ENCODE data around the gene RARRES2. TPM values are rescaled to one million over a fixed set of nuclear protein-coding genes. Genes with fewer than 3 reads are reported as not detected.

RARRES2 gene
- total and polyA plus RNA-seq, 4 donors: 25.1 to 234 (median 68.1) TPM

GRCh38 chr7:150340875-150341262, 560 bp downstream of the RARRES2 start:
- Histone ChIP-seq H3K4me3 (ENCODE audit: low read depth, low read length) (peak overlapping the region; percentile 57), H3K27me3 (ENCODE audit: control insufficient read depth, insufficient read depth, low read length) (peaks cover 15% of the 10 kb centered on the region), H3K27ac (ENCODE audit: low read depth, low read length) (peak overlapping the region; percentile 64), H3K9me3 (ENCODE audit: control insufficient read depth, insufficient read depth, low read length) (no peaks in the 10 kb centered on the region), H3K36me3 (ENCODE audit: control insufficient read depth, insufficient read depth, low read length) (peaks cover 37% of the 10 kb centered on the region), H3K4me1 (ENCODE audit: control insufficient read depth, insufficient read depth, low read length) (peaks cover 48% of the 10 kb centered on the region)
- 10% methylated on average over 25 of the region's 29 CpGs for WGBS (ENCODE audit: insufficient coverage)
- no peak for DNase-seq (ENCODE audit: low read depth in 4 of 6, low spot score in 6 of 6)

- Histone ChIP-seq H3K36me3 (ENCODE audit: control insufficient read depth, insufficient read depth, low read length) (peaks cover 40% of the 10 kb centered on the region), H3K4me1 (ENCODE audit: control insufficient read depth, insufficient read depth, low read length) (peaks cover 54% of the 10 kb centered on the region), H3K9me3 (ENCODE audit: control insufficient read depth, insufficient read depth, low read length) (no peaks in the 10 kb centered on the region), H3K4me3 (ENCODE audit: low read depth, low read length) (peak overlapping the region; percentile 57), H3K27me3 (ENCODE audit: control insufficient read depth, insufficient read depth, low read length) (peaks cover 15% of the 10 kb centered on the region), H3K27ac (ENCODE audit: low read depth, low read length) (peak overlapping the region; percentile 43)
- WGBS (ENCODE audit: insufficient coverage): 32% methylated on average over 25 of the region's 39 CpGs
- peak in 1 of 6 donors; percentile 50 for DNase-seq (ENCODE audit: low read depth in 4 of 6, low spot score in 6 of 6)
These were observed 1.2 kb downstream of the RARRES2 start for GRCh38 chr7:150340024-150340749.

DNA sequence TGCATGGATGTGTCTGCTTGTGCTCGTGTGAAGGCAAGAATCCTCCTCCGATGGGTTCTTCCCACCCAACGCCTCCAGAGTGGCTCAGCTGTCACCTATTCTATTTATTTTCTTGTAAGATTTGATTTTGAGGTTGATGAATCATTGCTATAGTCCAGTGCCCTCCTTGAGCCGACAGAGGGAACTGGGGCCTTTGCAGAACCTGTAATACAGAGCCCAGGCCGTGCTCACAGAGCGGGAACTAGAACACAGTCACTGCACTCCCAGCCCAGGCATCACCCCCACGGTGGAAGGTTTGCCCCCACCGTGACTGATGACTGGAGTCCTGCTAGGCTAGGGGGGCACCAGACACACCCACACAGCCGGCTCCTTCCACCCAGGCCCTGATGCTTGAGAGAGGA, 2.0 kb downstream of the RARRES2 start:
- Histone ChIP-seq H3K27ac (ENCODE audit: low read depth, low read length) (no peak overlapping the region), H3K4me1 (ENCODE audit: control insufficient read depth, insufficient read depth, low read length) (peaks cover 57% of the 10 kb centered on the region), H3K9me3 (ENCODE audit: control insufficient read depth, insufficient read depth, low read length) (no peaks in the 10 kb centered on the region), H3K36me3 (ENCODE audit: control insufficient read depth, insufficient read depth, low read length) (peaks cover 43% of the 10 kb centered on the region), H3K4me3 (ENCODE audit: low read depth, low read length) (peak overlapping the region; percentile 57), H3K27me3 (ENCODE audit: control insufficient read depth, insufficient read depth, low read length) (peaks cover 15% of the 10 kb centered on the region)
- WGBS (ENCODE audit: insufficient coverage): 100% methylated on average over 1 of the region's 9 CpGs
- no peak for DNase-seq (ENCODE audit: low read depth in 4 of 6, low spot score in 6 of 6)

- no peak overlapping the region for H3K4me3 ChIP-seq (ENCODE audit: low read depth, low read length)
- H3K4me1 ChIP-seq (ENCODE audit: control insufficient read depth, insufficient read depth, low read length): peaks cover 57% of the 10 kb centered on the region
- peaks cover 50% of the 10 kb centered on the region for H3K36me3 ChIP-seq (ENCODE audit: control insufficient read depth, insufficient read depth, low read length)
- H3K9me3 ChIP-seq (ENCODE audit: control insufficient read depth, insufficient read depth, low read length): no peaks in the 10 kb centered on the region
- H3K27ac ChIP-seq (ENCODE audit: low read depth, low read length): no peak overlapping the region
- DNase-seq (ENCODE audit: low read depth in 4 of 6, low spot score in 6 of 6): no peak
- H3K27me3 ChIP-seq (ENCODE audit: control insufficient read depth, insufficient read depth, low read length): peaks cover 15% of the 10 kb centered on the region
- 57% methylated on average over 9 of the region's 11 CpGs for WGBS (ENCODE audit: insufficient coverage)
These were observed 3.1 kb downstream of the RARRES2 start for GRCh38 chr7:150338166-150338829.

DNA sequence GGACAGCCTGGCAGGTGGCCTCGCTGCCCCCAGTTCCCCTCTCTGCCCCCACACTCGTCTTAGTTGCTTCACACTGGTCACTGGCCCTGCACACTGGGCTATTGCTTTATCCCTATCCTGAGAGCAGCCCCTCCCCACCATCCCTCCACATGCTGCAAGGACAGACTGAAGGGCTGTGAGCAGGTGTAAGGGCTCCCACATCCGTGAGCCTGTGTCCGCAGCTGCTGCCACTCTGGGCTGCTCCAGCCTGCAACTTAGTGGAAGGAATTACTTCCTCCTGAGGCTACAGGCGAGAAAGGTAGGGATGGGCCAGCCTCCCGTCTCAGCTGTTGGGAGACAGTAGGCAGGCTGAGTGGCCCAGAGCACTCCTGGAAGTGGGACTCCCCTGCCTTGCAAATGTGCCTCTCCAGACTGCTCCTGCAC, 3.8 kb downstream of the RARRES2 start:
- Histone ChIP-seq H3K36me3 (ENCODE audit: control insufficient read depth, insufficient read depth, low read length) (peaks cover 57% of the 10 kb centered on the region), H3K27me3 (ENCODE audit: control insufficient read depth, insufficient read depth, low read length) (peaks cover 15% of the 10 kb centered on the region), H3K4me3 (ENCODE audit: low read depth, low read length) (no peak overlapping the region), H3K9me3 (ENCODE audit: control insufficient read depth, insufficient read depth, low read length) (no peaks in the 10 kb centered on the region), H3K4me1 (ENCODE audit: control insufficient read depth, insufficient read depth, low read length) (peaks cover 57% of the 10 kb centered on the region), H3K27ac (ENCODE audit: low read depth, low read length) (no peak overlapping the region)
- 81% methylated on average over 4 of the region's 6 CpGs for WGBS (ENCODE audit: insufficient coverage)
- DNase-seq (ENCODE audit: low read depth in 4 of 6, low spot score in 6 of 6): no peak

GRCh38 chr7:150337179-150337578, 4.2 kb downstream of the RARRES2 start:
- Histone ChIP-seq H3K9me3 (ENCODE audit: control insufficient read depth, insufficient read depth, low read length) (no peaks in the 10 kb centered on the region), H3K36me3 (ENCODE audit: control insufficient read depth, insufficient read depth, low read length) (peaks cover 58% of the 10 kb centered on the region), H3K4me1 (ENCODE audit: control insufficient read depth, insufficient read depth, low read length) (peaks cover 57% of the 10 kb centered on the region), H3K27ac (ENCODE audit: low read depth, low read length) (no peak overlapping the region), H3K4me3 (ENCODE audit: low read depth, low read length) (no peak overlapping the region), H3K27me3 (ENCODE audit: control insufficient read depth, insufficient read depth, low read length) (peaks cover 15% of the 10 kb centered on the region)
- no peak for DNase-seq (ENCODE audit: low read depth in 4 of 6, low spot score in 6 of 6)
- WGBS (ENCODE audit: insufficient coverage): 91% methylated on average over 18 of the region's 18 CpGs

- WGBS (ENCODE audit: insufficient coverage): 95% methylated on average over 14 of the region's 14 CpGs
- no peaks in the 10 kb centered on the region for H3K9me3 ChIP-seq (ENCODE audit: control insufficient read depth, insufficient read depth, low read length)
- no peak overlapping the region for H3K27ac ChIP-seq (ENCODE audit: low read depth, low read length)
- H3K4me1 ChIP-seq (ENCODE audit: control insufficient read depth, insufficient read depth, low read length): peaks cover 53% of the 10 kb centered on the region
- no peak for DNase-seq (ENCODE audit: low read depth in 4 of 6, low spot score in 6 of 6)
- peaks cover 62% of the 10 kb centered on the region for H3K36me3 ChIP-seq (ENCODE audit: control insufficient read depth, insufficient read depth, low read length)
- H3K27me3 ChIP-seq (ENCODE audit: control insufficient read depth, insufficient read depth, low read length): peaks cover 15% of the 10 kb centered on the region
- H3K4me3 ChIP-seq (ENCODE audit: low read depth, low read length): no peak overlapping the region
These were observed 4.7 kb downstream of the RARRES2 start for GRCh38 chr7:150336746-150337145.

DNA sequence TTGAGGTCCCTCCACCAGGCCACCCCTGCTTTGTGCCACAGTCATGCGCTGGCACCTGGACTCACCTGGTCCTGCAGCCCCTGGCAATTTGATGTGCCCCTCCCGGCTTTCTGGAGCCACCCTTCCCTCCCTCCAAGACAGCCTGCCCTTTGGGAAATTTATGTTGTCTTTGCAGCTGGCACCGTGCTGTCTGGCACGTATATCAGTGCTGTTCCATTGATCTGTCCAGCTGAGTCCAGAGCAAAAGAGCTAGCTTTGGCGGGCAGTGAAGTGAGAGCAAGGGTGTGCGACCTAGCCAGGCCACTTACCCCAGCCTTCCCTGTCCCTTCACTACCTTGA, 5.7 kb downstream of the RARRES2 start:
- Histone ChIP-seq H3K27me3 (ENCODE audit: control insufficient read depth, insufficient read depth, low read length) (peaks cover 10% of the 10 kb centered on the region), H3K4me1 (ENCODE audit: control insufficient read depth, insufficient read depth, low read length) (peaks cover 45% of the 10 kb centered on the region), H3K4me3 (ENCODE audit: low read depth, low read length) (no peak overlapping the region), H3K36me3 (ENCODE audit: control insufficient read depth, insufficient read depth, low read length) (peaks cover 70% of the 10 kb centered on the region), H3K27ac (ENCODE audit: low read depth, low read length) (peak overlapping the region; percentile 36), H3K9me3 (ENCODE audit: control insufficient read depth, insufficient read depth, low read length) (no peaks in the 10 kb centered on the region)
- DNase-seq (ENCODE audit: low read depth in 4 of 6, low spot score in 6 of 6): peak in 1 of 6 donors; percentile 36
- 57% methylated on average over 6 of the region's 6 CpGs for WGBS (ENCODE audit: insufficient coverage)

- Histone ChIP-seq H3K4me1 (ENCODE audit: control insufficient read depth, insufficient read depth, low read length) (peaks cover 42% of the 10 kb centered on the region), H3K27me3 (ENCODE audit: control insufficient read depth, insufficient read depth, low read length) (peaks cover 7% of the 10 kb centered on the region), H3K27ac (ENCODE audit: low read depth, low read length) (peak overlapping the region; percentile 36), H3K4me3 (ENCODE audit: low read depth, low read length) (no peak overlapping the region), H3K36me3 (ENCODE audit: control insufficient read depth, insufficient read depth, low read length) (peaks cover 74% of the 10 kb centered on the region), H3K9me3 (ENCODE audit: control insufficient read depth, insufficient read depth, low read length) (no peaks in the 10 kb centered on the region)
- peak in 1 of 6 donors; percentile 35 for DNase-seq (ENCODE audit: low read depth in 4 of 6, low spot score in 6 of 6)
- WGBS (ENCODE audit: insufficient coverage): 41% methylated on average over 7 of the region's 7 CpGs
These were observed 6.2 kb downstream of the RARRES2 start for GRCh38 chr7:150335108-150335773.
